GM13977 (cell line): ENCODE measurements around the gene CHST11.
"Not testable (repeated sequence)": the region's sequence is repeated elsewhere in the genome, so short reads cannot be mapped to it uniquely, and the experiment has no call there.

Source experiments
- DNase-seq: peaks from one replicate; pipeline ENCODE4 v3.0.0; 2012; ENCODE audit warnings: low spot score
- in situ Hi-C: fragments of 300-500 bp; cut with MboI; formaldehyde crosslinking; loops from one replicate; pipeline ENCODE4 v1.12.0; 2022; ENCODE audit warnings: low sequenced_read_pairs, low pct_unique_long_range_greater_than_20kb, mixed read lengths, inconsistent platforms; ENCODE audit not compliant: unreplicated experiment
- TF ChIP-seq, protein P1 (sequence below): IDR thresholded peaks from 2 replicates; pipeline ENCODE4 v1.5.1; 2012; ENCODE audit warnings: mild to moderate bottlenecking, control low read depth; ENCODE audit not compliant: insufficient read depth; ENCODE audit errors: extremely low read depth, missing control alignments

Gene CHST11

DNA sequence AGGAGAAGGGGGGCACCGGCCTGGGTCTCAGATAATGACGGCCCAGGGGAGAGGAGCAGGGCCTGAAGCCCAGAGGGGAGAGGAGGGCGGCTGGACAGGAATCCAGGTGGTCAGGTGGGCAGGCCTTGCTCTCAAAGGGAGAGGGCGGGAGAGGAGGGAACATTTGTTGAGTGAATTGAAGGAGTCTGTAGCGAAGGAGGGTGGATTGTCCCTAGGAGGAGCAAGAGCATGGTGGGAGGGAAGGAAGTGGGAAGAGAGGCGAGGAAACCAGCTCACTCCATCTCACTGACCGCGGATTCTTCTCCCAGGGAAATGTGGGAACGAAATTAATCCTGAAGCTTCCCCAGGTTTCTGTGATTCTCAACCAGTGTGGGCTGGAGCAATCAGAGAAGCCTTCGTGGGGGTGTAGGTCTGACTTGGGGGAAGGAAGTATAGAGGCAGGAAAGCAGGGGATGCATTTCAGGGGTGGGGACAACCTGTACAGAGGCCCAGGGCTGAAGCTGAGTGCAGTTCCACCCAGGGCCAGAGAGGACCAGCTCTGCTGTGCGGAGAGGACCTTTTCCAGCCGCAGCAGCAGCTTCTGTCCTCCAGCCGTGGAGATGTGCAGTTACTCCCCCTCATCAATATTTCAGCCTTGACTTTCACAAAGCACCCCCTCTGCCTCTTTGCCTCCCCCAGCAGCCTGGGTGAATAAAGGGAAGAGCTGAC is 100.9 kb downstream of the CHST11 start:
- DNase-seq: no peak
- TF ChIP-seq, protein P1, sequence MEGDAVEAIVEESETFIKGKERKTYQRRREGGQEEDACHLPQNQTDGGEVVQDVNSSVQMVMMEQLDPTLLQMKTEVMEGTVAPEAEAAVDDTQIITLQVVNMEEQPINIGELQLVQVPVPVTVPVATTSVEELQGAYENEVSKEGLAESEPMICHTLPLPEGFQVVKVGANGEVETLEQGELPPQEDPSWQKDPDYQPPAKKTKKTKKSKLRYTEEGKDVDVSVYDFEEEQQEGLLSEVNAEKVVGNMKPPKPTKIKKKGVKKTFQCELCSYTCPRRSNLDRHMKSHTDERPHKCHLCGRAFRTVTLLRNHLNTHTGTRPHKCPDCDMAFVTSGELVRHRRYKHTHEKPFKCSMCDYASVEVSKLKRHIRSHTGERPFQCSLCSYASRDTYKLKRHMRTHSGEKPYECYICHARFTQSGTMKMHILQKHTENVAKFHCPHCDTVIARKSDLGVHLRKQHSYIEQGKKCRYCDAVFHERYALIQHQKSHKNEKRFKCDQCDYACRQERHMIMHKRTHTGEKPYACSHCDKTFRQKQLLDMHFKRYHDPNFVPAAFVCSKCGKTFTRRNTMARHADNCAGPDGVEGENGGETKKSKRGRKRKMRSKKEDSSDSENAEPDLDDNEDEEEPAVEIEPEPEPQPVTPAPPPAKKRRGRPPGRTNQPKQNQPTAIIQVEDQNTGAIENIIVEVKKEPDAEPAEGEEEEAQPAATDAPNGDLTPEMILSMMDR: no peak
- in situ Hi-C loops: no loop called here

DNA sequence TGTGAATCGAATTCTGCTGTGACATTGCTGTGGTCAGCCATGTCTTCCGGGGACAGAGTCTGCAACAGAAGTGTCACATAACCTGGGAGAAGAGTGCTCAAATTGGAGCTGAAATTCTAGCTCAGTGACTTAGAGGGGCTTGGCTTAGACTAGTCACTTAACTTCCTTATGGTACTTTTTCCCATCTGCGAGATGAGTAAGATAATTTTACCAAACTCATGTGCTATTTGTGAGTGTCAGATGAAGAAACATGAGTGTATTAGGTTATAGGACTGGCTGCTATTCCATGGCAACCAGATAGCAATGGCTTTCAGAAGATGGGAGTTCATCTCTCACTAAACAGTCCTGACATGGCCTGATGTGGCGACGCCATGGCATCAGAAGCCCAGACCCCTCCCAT is 104.1 kb downstream of the CHST11 start:
- no peak for DNase-seq
- in situ Hi-C loops: no loop called here
- TF ChIP-seq, protein P1: no peak

DNA sequence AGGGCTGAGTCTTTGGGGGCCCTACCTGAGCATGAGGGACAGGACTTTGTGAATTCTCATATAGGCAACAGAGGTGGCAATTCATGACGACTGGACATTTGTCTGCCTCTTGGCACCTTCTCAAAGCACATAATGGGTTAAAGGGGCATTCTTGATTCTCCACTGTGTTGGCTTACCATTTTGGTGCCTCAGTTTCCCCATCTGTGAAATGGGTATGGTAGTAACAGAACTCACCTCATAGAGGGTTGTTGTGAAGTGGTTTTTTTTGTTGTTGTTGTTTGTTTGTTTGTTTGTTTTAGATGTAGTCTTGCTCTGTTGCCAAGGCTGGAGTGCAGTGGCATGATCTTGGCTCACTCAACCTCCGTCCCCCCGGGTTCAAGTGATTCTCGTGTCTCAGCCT is 106.0 kb downstream of the CHST11 start:
- no peak for DNase-seq
- TF ChIP-seq, protein P1: no peak
- in situ Hi-C loops: no loop called here

DNA sequence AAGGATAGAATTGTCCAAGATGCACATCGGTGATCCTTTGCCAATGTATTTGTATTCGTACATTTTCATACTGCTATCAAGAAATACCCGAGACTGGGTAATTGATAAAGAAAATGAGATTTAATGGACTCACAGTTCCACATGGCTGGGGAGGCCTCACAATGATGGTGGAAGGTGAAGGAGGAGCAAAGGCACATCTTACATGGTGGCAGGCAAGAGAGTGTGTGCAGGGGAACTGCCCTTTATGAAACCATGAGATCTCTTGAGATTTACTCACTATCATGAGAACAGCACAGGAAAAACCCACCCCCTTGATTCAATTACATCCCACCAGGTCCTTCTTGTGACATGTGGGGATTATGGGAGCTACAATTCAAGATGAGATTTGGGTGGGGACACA is 107.9 kb downstream of the CHST11 start:
- DNase-seq, in situ Hi-C loops: not testable (repeated sequence)

DNA sequence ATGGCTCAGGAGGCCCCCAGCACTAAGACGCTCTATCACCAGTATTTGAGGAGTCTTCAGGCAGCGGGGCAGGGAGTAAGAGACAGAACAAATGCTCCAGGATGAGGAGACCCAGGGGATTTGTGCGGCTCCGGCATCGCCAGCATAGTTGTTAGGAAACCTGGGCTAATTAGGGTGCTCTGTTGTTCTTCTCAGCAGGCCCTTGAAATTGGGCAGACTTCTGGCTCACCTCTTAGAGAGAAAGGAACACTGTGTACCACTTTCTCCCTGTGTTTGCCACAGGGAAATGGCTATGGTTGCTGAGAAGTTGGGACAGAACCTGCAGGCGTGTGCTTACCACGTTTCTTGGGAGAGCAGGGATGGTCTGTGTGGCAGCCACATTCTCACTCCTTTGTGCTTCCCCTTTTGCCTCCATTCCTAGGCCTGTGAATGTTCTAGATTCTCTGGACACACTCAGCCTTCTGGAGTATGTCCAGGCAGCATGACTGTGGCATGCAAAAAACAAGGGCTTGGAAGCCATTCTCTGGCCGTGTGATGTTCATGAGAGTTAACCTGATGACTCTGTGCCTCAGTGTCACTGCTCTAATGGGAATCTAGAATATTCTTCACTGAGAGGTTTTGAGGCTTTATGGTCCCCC is 109.0 kb downstream of the CHST11 start:
- in situ Hi-C loops: no loop called here
- TF ChIP-seq, protein P1: no peak
- DNase-seq: no peak

DNA sequence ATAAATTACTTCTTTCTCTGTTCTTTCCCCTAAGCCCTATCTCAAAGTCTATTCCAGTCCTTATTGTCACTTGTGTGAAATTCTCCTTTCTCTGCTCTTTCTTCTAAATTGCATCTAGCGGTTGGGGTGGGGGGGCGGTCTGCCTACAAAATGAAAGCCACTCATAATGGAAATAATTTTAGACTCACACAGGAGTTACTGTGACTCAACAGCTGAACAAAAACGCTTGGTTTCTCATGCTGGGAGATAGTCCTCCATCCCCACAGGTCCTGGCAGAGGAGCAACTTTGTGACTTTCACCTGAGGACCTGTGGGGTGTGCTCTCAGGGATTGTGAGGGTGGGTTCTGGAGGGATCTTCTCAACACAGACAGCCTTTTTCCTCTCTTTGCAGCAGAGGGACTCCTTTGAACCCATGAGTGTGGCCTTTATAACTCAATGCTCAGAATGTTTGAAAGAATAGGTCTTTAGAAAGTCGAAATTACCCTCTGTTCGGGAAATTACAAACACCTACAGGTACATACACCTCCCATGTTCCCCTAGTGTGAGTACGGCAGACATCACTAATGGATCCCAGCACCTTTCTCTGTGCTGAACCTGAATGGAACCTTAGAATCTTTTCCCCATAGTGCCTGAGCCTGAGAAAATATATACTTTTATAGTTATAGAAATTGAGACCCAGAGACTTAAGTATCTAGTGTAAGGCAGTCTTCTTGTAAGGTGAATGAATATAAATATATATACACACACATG is 109.7 kb downstream of the CHST11 start:
- in situ Hi-C loops: no loop called here
- TF ChIP-seq, protein P1: no peak
- no peak for DNase-seq
